Measurements from ENCODE around the gene P2RX7. TPM values are rescaled to one million over a fixed set of nuclear protein-coding genes. Genes with fewer than 3 reads are reported as not detected.

P2RX7 gene
- total RNA-seq = 2.5 TPM in 1 of 2 replicates, not detected in the other

GRCh38 chr12:121132601-121133481 lies at the start of gene P2RX7:
P2RX7 (plus strand) TSS chr12:121132876; CDS start chr12:121132971, 95 bp downstream.

GRCh38 chr12:121209624-121210572 lies 77.2 kb downstream of the P2RX7 start, which contains the start of gene P2RX4:
P2RX4 (plus strand) TSS chr12:121210129; CDS start chr12:121210165, 36 bp downstream.

Other genes starting within 250 kb of the P2RX7 start
- 8.8 and 14.9 TPM in 2 replicates for gene SPPL3, start 228.5 kb upstream of the P2RX7 start, total RNA-seq
- 0.23 TPM in 1 of 2 replicates, not detected in the other for gene HNF1A, start 154.3 kb upstream of the P2RX7 start, total RNA-seq
- 8.5 and 12.5 TPM in 2 replicates for gene C12orf43, start 116.4 kb upstream of the P2RX7 start, total RNA-seq
- gene OASL, start 93.6 kb upstream of the P2RX7 start, total RNA-seq = 0.34 TPM in 1 of 2 replicates, not detected in the other
- gene P2RX4, start 77.3 kb downstream of the P2RX7 start, total RNA-seq = 12.5 and 43.8 TPM in 2 replicates
- gene CAMKK2, start 163.8 kb downstream of the P2RX7 start, total RNA-seq = 22.1 and 25.7 TPM in 2 replicates
- 85.1 and 101 TPM in 2 replicates for gene ANAPC5, start 219.5 kb downstream of the P2RX7 start, total RNA-seq

All from pericardium fibroblast (primary cell).